ENCODE measurements around the gene PER2. TPM values are rescaled to one million over a fixed set of nuclear protein-coding genes. Genes with fewer than 3 reads are reported as not detected.
A peak's percentile ranks its signal among the peaks of the same experiment; 100 is the strongest.

The PER2 gene
- total RNA-seq, 1 donor from 2014 or later: 3.8 TPM

DNA sequence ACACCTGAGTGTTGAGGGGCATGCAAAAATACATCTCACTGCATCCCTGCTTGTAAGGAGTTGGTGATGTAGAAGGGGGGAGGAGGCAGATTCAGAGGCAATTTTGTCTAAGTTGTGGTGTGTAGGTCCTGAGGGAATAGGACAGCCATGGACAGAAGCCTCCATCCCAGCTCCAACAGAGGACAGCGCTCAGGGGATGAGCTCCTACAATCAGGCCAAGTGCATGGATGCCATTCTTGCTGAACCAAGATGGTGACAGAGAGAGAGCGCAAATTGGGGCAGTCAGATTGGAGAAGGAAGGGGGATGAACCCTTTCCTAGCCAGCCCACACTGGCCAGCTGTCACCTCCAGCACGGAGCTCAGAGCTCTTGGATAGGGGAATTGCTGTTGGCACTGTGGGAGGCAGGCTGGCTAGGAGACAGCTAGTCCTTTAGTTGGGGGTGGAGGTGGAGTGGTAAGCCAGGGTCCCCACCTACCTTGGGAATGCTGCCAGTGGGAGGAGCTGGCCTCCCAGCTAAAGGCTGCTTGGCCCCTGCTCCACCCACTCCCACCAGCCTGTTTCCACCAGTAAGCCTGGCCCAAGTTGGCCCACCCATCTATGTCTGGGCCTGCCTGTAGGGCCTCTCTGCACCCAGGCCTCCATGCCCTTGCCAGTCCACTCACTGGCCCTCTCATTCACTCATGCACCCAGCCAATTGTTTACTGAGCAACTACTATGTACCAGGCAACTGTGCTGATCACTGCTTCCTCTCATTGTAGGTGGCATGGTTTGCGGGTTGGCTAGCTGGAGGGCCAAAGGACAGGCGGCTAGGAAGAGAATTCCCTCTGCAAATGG lies 2.5 kb upstream of the PER2 start:
- Mint-ChIP-seq H3K4me3 (ENCODE audit: unreplicated experiment) (no peak overlapping the region), H3K27ac (ENCODE audit: unreplicated experiment) (no peak overlapping the region), H3K36me3 (ENCODE audit: unreplicated experiment) (peaks cover 5% of the 10 kb centered on the region), H3K4me1 (ENCODE audit: low read depth, unreplicated experiment) (peaks cover 10% of the 10 kb centered on the region), H3K9me3 (ENCODE audit: unreplicated experiment) (peaks cover 2% of the 10 kb centered on the region), H3K27me3 (ENCODE audit: unreplicated experiment) (peaks cover 8% of the 10 kb centered on the region)
- TF ChIP-seq, protein P1, sequence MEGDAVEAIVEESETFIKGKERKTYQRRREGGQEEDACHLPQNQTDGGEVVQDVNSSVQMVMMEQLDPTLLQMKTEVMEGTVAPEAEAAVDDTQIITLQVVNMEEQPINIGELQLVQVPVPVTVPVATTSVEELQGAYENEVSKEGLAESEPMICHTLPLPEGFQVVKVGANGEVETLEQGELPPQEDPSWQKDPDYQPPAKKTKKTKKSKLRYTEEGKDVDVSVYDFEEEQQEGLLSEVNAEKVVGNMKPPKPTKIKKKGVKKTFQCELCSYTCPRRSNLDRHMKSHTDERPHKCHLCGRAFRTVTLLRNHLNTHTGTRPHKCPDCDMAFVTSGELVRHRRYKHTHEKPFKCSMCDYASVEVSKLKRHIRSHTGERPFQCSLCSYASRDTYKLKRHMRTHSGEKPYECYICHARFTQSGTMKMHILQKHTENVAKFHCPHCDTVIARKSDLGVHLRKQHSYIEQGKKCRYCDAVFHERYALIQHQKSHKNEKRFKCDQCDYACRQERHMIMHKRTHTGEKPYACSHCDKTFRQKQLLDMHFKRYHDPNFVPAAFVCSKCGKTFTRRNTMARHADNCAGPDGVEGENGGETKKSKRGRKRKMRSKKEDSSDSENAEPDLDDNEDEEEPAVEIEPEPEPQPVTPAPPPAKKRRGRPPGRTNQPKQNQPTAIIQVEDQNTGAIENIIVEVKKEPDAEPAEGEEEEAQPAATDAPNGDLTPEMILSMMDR (IDR thresholded peaks at IDR 0.05; ENCODE audit: partially characterized antibody, unreplicated experiment): no peak
- no peak for DNase-seq

DNA sequence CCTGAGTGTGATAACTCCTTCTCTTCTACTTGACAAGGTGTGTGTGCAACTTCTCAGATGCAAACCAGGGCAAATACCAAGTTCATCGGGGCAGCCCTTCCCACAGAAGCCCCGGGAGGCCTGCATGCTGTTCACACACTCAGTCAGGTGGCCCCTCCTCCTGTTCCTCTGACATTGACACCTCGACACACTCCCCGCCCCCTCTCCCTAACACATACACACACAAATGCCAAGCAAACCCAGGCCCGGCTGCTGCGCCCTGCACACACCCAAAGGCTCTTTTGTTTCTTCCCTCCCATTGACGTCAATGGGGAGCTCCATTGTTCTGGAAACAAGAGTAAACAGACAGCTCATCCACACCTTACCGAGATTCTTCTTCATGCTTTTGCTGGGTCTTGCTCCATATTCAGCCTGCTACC lies 1.7 kb upstream of the PER2 start:
- Mint-ChIP-seq H3K9me3 (ENCODE audit: unreplicated experiment) (peaks cover 2% of the 10 kb centered on the region), H3K4me3 (ENCODE audit: unreplicated experiment) (peak overlapping the region; percentile 84), H3K27ac (ENCODE audit: unreplicated experiment) (no peak overlapping the region), H3K4me1 (ENCODE audit: low read depth, unreplicated experiment) (peaks cover 10% of the 10 kb centered on the region), H3K27me3 (ENCODE audit: unreplicated experiment) (peaks cover 5% of the 10 kb centered on the region), H3K36me3 (ENCODE audit: unreplicated experiment) (peaks cover 1% of the 10 kb centered on the region)
- DNase-seq: no peak
- TF ChIP-seq, protein P1 (IDR thresholded peaks at IDR 0.05; ENCODE audit: partially characterized antibody, unreplicated experiment): no peak

- Mint-ChIP-seq H3K4me3 (ENCODE audit: unreplicated experiment) (peak overlapping the region; percentile 84), H3K4me1 (ENCODE audit: low read depth, unreplicated experiment) (peaks cover 10% of the 10 kb centered on the region), H3K9me3 (ENCODE audit: unreplicated experiment) (peaks cover 3% of the 10 kb centered on the region), H3K27ac (ENCODE audit: unreplicated experiment) (no peak overlapping the region), H3K27me3 (ENCODE audit: unreplicated experiment) (peaks cover 4% of the 10 kb centered on the region), H3K36me3 (ENCODE audit: unreplicated experiment) (no peaks in the 10 kb centered on the region)
- TF ChIP-seq, protein P1 (IDR thresholded peaks at IDR 0.05; ENCODE audit: partially characterized antibody, unreplicated experiment): no peak
- no peak for DNase-seq
Measured at GRCh38 chr2:238289574-238289973, 1.2 kb upstream of the PER2 start.

GRCh38 chr2:238288650-238289573 lies 502 bp upstream of the PER2 start:
- Mint-ChIP-seq H3K36me3 (ENCODE audit: unreplicated experiment) (no peaks in the 10 kb centered on the region), H3K27me3 (ENCODE audit: unreplicated experiment) (peaks cover 4% of the 10 kb centered on the region), H3K4me1 (ENCODE audit: low read depth, unreplicated experiment) (peaks cover 10% of the 10 kb centered on the region), H3K9me3 (ENCODE audit: unreplicated experiment) (peaks cover 5% of the 10 kb centered on the region), H3K27ac (ENCODE audit: unreplicated experiment) (peak overlapping the region; percentile 14), H3K4me3 (ENCODE audit: unreplicated experiment) (peak overlapping the region; percentile 84)
- peak; percentile 96 for DNase-seq
- TF ChIP-seq, protein P1 (IDR thresholded peaks at IDR 0.05; ENCODE audit: partially characterized antibody, unreplicated experiment): peak; percentile 42
